Neural cell (in vitro differentiated cells): ENCODE results near the gene ADI1.

ENCODE experiments used
- CTCF ChIP-seq: fragments of 450-650 bp; IDR thresholded peaks from 2 replicates; pipeline ENCODE4 v1.5.1; 2014; ENCODE audit warnings: antibody characterized with exemption, mild to moderate bottlenecking, moderate library complexity; ENCODE audit not compliant: poor library complexity, severe bottlenecking
- EP300 ChIP-seq: fragments of 450-650 bp; conservative IDR thresholded peaks from 2 replicates; pipeline ENCODE4 v1.6.1; 2014; ENCODE audit warnings: antibody characterized with exemption, mild to moderate bottlenecking, moderate library complexity; ENCODE audit not compliant: poor library complexity, severe bottlenecking
- POLR2AphosphoS5 ChIP-seq: IDR thresholded peaks from 2 replicates; pipeline ENCODE4 v1.6.1; 2012

GRCh38 chr2:3503483-3503882, 15.8 kb downstream of the ADI1 start:
- no peak for TF ChIP-seq POLR2AphosphoS5
- TF ChIP-seq CTCF = no peak
- no peak for TF ChIP-seq EP300
